G401.6 (cell line): ENCODE results near the gene PSMG1.
"Not testable (repeated sequence)": the region's sequence is repeated elsewhere in the genome, so short reads cannot be mapped to it uniquely, and the experiment has no call there.

Experiments
- FAIRE-seq: peaks from 2 replicates; lab custom pipeline; 2012; peaks lifted over from hg19 to GRCh38; lab: Jason Lieb, UNC

Gene PSMG1

DNA sequence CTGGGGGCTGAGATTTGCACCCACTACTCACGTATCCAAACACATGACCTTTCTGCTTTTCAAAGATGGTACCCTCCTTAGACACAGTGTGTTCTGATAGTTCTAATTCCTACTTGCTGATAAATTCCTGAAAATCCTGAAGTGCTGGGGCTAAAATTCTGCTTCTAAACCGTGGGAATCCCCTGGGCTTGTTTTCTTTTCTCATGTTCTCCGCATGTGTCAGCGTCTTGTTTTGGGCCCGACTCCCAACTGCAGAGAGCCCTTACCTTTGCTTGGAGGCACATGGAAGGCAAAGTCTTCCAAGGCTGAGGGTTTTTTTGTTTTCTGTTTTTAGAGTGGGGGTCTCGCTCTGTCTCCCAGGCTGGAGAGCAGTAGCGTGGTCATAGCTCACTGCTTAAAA is 27.2 kb downstream of the PSMG1 start:
- FAIRE-seq: no peak

DNA sequence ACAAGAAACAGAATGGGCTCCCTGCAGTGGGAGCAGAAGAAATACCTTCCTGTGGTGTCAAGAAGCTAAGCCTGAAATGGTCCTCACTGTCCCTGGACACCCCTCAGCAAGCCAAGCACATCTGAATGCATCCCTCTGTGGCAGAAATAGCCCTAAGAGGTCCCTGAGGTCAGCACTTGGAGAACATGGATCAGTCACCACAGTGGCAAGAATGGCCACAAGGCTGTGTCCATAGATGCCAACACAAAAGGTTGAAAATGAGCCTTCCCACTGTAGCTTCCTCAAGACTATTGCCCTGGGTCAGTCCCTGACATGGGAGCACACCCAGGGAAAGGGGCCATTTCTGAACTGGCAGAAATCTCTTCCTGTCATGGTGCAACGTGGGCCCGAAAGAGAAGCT is 27.7 kb downstream of the PSMG1 start:
- no peak for FAIRE-seq

DNA sequence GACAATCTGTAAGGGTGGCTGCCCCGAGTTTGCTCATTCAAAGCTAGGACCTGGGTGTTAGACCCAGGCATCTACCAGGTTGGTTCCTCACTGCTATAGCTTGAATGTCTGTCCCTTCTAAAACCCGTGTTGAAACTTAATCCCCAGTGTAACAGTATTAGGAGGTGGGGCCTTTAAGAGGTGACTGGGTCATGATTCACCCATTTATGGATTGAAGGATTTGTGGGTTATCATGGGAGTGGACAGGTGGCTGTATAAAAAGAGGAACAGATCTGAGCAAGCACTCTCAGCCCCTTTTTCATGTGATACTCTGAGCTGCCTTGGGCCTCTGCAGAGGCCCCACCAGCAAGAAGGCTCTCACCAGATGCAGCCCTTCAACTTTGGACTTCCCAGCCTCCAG is 29.4 kb downstream of the PSMG1 start:
- FAIRE-seq: no peak

DNA sequence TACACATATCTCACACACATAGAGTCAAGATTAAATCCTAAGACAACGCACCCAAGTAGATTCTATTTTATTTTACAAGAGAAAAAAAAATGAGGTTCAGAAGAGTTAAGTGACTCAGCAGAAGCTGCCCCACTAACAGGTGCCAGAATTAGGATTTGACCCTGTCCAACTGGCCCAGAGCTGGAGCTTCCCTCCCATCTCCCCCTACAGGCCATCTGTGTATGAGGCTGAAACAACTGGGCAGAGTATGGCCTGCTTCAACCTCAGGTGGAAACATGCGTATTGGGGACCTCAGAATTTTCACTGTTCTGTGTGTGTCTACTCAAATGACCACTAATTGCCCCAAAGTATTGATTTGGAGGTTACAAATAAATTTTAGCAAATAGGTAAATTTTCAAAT is 29.9 kb downstream of the PSMG1 start:
- no peak for FAIRE-seq

DNA sequence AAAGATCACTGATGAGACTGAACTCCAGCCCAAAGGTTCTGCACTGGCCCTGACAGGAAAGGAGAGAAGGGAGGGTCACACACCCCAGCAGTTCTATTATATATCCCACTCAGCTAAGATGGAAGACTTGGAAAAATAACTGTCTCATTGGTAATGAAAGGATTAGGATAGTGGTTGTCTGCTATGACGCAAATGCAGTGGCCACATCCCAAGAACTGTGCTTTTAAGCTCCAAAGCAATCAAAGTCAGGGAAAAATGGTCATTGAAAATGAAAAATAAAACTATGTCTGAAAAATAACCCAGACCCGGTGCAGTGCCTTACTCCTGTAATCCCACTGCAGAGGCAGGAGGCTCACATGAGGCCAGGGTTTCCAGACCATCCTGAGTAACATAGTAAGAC is 31.0 kb downstream of the PSMG1 start:
- no peak for FAIRE-seq

DNA sequence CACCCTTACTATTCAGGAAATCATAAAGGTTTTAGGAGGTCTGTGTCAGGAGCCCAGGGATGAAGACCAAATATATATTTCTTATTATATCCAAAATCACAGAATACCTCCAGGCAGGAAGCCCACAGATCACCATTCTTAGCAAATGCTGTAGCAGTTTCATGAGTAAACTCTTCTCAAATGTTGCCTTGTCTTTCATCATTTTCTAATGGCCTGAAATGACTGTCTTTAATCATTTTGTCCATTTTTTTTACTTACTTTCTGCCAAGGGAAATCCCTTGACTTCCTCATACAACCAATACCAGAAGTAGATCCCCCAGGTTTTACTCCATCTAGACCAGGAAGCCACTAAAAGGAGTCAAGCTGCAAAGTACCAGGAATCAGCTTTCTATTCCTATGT is 32.4 kb downstream of the PSMG1 start:
- FAIRE-seq: no peak

DNA sequence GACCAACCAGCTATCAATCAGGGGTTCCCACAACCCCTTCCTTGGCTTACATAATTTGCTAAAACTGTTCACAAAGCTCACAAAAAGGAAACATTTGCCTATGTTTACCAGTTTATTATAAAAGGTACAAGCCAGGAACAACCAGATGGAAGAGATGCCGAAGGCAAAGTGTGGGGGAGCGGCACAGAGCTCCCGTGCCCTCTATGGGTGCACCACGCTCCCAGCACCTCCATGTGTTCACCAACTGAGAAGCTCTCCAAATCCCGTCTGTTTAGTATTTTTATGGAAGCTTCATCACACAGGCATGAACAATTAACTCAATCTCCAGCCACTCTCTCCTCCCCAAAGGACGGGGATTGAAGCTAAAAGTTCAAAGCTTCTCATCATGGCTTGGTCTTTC is 32.9 kb downstream of the PSMG1 start:
- no peak for FAIRE-seq

DNA sequence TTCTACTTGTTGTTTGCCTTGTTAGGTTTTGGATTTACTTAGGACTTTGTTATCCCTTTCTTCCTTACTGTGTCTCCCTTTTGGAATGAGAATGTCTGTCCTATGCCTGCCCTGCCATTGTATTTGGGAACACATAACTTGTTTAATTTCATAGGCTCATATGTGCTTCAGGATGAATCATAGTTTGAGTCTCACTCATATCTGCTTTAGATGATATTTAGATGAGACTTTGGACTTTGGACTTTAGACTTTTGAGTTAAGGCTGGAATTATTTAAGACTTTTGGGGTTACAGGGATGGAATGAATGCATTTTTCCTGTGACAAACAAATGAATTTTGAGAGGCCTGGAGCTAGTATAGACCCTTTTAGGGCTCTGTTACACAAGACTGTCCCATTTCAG is 33.4 kb downstream of the PSMG1 start:
- no peak for FAIRE-seq

DNA sequence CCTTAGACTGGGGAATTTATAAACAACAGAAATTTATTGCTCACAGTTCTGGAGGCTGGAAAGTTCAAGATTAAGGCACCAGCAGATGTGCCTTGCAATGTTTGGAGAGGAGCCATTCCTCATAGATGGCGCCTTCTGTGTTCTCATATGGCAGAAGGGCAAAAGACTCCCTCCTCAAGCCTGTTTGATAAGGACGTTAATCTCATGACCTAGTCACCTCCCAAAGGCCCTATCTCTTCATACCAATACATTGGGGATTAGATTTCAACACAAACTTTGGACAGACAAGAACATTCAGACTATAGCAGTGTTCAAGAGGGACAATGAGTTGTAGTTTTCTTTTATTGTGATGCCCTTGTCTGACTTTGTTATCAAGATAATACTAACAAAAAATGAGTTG is 34.3 kb downstream of the PSMG1 start:
- no peak for FAIRE-seq

DNA sequence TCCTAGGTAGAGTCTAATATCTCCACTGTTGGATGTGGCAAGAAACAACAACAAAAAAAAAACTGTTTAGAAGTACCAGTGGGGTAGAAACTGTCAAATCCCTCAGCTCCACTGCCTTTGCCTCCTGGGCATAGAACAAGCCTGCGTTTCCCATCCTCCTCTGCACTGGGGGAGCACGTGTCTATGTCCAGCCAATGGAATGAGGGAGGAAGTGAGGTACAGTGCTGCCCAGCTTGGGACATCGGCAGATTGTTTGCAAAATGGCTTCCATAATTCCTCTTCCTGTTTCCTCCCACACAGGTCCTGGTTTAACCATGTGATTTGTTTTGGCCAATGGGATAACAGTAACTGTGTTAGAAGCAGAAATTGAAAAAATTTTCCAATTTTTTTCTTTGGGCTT is 39.1 kb downstream of the PSMG1 start:
- no peak for FAIRE-seq

DNA sequence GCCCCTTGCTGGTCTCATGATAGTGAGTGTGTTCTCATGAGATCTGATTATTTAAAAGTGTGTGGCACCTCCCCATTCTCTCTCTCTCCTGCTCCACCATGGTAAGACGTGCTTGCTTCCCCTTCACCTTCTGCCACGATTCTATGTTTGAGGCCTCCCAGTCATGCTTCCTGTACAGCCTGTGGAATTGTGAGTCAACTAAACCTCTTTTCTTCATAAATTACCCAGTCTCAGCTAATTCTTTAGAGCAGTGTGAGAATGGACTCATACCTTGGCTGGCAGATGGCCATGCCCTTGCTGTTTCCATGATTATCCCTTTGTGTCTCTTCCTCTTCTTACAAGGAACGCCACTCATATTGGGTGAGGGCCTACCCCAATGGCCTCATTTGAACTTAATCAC is 40.3 kb downstream of the PSMG1 start:
- no peak for FAIRE-seq

DNA sequence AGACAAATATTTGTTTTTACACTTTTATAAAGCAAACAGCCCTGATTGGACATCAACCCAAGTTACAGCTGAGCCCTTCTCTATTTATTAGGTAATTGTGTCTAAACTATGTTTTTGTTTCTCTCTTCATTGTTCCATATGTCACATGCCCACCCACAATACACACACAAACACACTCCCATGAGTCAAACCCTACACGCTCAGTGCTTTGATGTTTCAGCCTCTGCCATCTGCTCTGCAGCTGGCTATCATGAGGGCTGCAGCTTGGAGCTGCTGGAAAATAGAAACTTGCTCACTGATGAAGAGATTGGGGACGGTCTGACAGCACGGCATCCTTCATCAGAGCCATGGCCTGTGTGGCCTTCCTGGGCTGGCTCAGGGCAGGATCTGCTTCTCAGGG is 41.7 kb downstream of the PSMG1 start:
- FAIRE-seq: no peak

DNA sequence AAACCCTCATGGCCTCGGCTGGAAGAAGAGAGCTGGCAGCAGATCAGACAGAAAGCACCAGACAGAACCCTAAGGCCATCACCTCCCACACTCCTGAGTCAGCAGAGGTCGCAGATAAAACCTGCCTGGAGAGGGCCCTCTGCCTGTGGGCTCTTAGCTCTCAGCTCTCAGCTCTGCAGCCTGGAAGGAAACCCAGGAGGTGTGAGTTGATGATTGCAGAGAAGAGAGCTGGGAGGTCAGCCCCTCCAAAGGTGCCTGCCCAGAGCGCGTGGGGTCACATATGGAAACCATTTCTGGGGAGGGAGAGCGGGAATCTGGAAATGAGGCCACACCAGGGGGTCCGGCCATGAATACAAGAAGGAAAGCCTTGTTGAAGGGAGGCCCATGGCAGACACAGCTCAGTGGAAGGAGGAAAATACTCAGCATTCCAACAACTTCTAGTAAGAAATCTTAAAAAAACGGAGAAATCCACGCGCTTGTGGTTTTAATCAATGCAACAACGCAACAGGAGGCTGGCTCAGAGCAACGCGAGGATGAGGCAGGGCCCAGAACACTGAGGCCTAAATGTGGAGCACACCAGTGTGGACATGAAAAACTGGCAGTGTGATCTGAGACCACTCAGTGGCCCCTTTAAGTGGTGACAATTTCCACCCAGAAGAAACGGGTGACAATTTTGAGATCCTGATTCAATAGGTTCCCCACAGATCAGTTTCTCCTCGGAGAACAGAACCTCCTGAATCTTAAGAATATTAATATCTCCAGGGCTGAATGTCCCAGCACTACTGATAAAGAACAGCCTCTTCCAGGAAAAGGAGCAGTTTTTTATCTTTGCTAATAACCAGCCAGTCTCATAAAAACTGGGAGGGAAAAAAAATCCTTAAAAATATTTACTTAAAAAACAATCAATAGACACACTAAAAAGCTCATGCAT is 45.7 kb downstream of the PSMG1 start:
- FAIRE-seq: no peak

DNA sequence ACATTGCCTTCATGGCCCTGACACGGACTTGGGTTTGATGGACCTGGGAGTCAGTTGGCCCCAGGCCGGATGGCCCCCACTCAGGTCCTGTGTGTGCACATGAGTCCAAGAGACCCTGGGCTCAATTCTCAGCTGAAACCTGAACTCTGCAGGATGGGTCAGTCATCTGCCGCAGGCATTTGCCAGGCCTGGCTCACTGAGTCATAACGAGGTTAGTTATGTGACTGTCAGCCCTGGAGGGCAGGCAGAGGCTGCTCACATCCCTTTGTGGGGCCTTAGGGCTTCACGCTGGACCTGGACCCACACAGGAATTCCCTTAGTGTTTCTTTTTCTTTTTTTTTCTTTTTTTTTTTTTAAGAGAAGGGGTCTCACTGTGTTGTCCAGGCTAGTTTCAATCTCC is 46.5 kb downstream of the PSMG1 start:
- FAIRE-seq: no peak

DNA sequence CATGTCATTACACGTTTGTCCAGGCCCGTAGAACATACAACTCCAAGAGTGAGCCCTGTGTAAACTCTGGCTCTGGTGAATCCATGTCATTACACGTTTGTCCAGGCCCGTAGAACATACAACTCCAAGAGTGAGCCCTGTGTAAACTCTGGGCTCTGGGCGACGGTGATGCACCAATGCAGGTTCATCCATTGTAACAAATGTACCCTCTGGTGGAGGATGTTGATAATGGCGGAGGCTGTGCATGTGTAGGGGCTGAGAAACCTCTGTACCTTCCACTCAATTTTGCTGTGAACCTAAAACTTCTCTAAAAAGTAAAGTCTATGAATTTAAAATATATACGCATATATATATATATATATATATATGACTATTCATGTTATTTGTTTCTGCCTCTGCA is 47.1 kb downstream of the PSMG1 start:
- not testable (repeated sequence) for FAIRE-seq

DNA sequence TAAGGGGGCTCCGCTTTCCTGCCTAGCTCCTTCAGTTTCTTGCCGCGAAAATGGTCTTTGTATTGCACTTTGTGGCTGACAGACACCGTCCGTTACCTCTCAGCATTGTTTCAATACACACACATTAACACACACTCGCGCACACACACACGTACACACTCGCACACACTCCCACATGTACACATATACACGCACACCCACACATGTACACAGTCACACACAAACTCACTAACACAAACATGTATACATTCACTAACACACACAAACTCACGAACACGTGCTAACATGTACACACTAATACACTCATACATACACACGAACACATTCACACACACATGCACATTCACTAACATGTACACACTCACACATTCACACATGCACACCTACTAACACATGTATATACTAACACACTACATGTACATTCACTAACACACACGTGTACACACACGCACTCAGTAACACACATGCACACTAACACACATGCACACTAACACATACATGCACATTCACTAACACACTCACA is 48.9 kb downstream of the PSMG1 start:
- FAIRE-seq: no peak

DNA sequence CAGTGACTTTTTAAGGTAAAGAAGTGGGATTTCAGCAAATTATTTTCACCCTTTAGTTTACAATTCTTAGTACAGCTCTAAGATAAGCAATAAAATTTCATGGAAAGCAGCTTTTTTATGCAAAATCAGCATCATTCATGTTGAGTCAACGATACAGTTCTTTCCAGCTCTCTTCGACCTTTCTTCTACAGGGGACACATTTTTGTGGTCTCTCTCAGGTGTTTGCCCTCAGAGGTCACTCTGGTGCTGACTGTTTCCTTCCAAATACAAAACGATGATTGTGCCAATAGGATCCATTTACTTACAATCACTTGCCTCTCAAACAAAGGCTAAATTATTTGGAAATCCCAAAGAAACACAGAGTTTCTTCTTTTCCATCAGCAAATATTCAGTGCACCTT is 51.0 kb downstream of the PSMG1 start:
- no peak for FAIRE-seq

DNA sequence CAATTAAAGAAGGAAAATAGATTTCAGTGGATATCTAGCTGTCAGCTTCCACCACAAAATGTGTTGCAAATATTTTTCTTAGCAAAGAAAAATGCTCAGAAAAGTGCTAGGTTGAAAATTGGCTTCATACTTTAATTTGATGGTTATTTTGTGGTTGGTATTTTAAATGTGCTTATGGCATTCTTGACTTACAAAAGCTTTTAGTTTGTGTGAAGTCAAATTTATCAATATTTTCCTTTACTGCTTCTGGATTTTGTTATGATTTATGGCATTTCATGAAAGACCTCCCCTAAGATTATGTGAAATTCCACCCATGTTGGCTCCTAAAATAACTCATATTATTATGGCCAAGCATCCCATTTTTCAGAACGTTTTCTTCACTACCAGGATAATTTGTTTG is 51.5 kb downstream of the PSMG1 start:
- FAIRE-seq: no peak

DNA sequence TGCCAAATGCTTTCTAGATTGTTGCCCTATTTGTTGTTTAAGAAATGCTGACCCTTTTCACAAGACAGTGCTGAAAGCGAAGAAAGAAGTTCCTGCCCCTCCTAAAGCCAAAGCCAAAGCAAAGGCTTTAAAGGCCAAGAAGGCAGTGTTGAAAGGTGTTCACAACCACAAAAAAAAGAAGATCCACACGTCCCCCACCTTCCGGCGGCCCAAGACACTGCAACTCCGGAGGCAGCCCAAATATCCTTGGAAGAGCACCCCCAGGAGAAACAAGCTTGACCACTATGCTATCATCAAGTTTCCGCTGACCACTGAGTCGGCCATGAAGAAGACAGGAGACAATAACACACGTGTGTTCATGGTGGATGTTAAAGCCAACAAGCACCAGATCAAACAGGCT is 55.7 kb downstream of the PSMG1 start:
- no peak for FAIRE-seq

DNA sequence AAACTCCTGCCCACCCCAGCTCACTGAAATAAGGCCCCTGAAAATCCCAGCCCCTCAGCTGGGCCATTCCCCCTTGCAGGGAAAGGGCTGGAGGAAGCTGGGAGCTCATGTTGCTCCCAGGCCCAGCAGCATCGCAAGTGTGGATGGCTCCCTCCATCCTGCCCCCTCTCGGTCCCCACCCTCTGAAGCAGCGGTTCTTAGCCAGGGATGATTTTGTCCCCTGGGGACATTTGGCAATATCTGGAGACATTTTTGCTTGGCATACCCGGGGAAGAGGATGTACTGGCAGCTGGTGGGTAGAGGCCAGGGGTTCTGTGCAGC is 56.8 kb downstream of the PSMG1 start:
- no peak for FAIRE-seq

DNA sequence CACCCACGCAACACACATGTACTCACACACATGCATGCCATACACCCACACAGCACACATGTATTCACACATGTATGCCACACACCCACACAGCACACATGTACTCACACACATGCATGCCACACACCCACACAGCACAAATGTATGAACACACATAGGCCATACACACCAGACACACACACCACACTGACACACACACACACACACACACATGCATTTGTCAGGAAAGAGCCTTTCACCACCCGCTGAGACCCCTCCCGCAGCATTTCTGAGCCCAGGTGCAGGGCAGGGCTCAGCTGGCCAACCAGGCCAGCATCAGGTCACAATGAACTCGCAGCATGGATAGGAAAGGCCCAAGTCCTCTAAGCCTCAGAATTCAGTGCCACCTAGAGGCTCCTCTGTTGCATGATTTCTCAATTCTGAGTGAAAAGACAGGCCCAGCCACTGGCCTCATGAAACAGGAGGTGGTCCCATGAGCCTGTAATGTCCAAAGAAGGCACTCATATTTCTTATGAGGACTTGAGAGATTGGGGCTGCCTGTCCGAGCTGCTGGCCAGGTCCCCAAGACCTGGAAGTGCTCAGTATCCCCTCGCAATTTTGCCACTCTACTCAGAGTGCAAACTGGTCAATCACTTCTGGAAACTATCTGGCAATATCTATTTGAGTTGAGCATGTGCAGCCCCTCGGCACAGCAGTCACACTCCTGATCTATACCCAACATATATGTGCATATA is 57.3 kb downstream of the PSMG1 start:
- FAIRE-seq: no peak
